ENCODE results near the gene SOX15. TPM values are rescaled to one million over a fixed set of nuclear protein-coding genes. Genes with fewer than 3 reads are reported as not detected.

Gene SOX15
- total RNA-seq, 4 donors from 2014 or later: 2.3 to 4.3 TPM; not detected in 2

DNA sequence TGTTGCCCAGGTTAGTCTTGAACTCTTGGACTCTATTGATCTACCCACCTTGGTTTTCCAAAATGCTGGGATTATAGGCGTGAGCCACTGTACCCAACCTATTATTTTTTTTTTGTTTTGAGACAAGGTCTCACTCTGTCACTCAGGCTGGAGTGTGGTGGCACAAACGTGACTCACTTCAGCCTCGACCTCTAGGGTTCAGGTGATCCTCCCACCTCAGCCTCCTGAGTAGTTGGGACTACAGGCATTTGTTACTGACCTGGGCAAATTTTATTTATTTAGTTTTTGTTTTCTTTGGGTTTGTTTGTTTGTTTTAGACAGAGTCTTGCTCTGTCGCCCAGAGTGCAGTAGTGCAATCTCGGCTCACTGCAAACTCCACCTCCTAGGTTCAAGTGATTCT lies 33.8 kb upstream of the SOX15 start:
- intact Hi-C loops (cut with DNase I; ENCODE audit: low total_unique reads): no loop called here
- DNase-seq: no peak
- peaks cover 12 to 16% (median 15%) of the 10 kb centered on the region in 4 donors for H3K4me1 ChIP-seq
- no peak for TF ChIP-seq POLR2AphosphoS5 (IDR thresholded peaks at IDR 0.05)
- no peak for TF ChIP-seq POLR2A (IDR thresholded peaks at IDR 0.05)
- TF ChIP-seq, protein P1, sequence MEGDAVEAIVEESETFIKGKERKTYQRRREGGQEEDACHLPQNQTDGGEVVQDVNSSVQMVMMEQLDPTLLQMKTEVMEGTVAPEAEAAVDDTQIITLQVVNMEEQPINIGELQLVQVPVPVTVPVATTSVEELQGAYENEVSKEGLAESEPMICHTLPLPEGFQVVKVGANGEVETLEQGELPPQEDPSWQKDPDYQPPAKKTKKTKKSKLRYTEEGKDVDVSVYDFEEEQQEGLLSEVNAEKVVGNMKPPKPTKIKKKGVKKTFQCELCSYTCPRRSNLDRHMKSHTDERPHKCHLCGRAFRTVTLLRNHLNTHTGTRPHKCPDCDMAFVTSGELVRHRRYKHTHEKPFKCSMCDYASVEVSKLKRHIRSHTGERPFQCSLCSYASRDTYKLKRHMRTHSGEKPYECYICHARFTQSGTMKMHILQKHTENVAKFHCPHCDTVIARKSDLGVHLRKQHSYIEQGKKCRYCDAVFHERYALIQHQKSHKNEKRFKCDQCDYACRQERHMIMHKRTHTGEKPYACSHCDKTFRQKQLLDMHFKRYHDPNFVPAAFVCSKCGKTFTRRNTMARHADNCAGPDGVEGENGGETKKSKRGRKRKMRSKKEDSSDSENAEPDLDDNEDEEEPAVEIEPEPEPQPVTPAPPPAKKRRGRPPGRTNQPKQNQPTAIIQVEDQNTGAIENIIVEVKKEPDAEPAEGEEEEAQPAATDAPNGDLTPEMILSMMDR (IDR thresholded peaks at IDR 0.05): no peak
- TF ChIP-seq EP300 (IDR thresholded peaks at IDR 0.05; ENCODE audit: low read depth): no peak
- no peak overlapping the region for H3K27ac ChIP-seq
- no peaks in the 10 kb centered on the region for H3K27me3 ChIP-seq
- H3K36me3 ChIP-seq: no peaks in the 10 kb centered on the region
- H3K4me3 ChIP-seq: no peak overlapping the region
- in situ Hi-C loops (cut with MboI; ENCODE audit: low pct_ligation_motif_present in 1 of 4, low pct_unique_long_range_greater_than_20kb in 1 of 4, low sequenced_read_pairs in 3 of 4): no loop called here
- 77 to 86% methylated on average over 3 to 5 of the region's 5 CpGs for WGBS, 2 donors (ENCODE audit: low coverage in 1 of 2)
- H3K9me3 ChIP-seq: no peaks in the 10 kb centered on the region

DNA sequence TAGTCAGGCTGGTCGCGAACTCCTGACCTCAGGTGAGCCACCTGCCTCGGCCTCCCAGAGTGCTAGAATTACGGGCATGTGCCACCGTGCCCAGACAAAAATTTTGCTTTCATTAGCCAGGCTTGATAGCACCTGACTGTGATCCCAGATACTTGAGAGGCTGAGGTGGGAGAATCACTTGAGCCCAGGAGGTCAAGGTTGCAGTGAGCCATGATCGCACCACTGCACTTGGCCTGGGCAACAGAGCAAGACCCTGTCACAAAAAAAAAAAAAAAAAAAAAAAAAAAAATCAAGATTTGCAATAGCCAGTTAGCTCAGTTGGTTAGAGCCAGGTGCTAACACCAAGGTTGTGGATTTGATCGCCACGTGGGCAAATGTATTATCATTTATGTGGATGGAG lies 30.9 kb upstream of the SOX15 start:
- WGBS, 2 donors (ENCODE audit: low coverage in 1 of 2): 92 to 95% methylated on average over 3 to 8 of the region's 8 CpGs
- Histone ChIP-seq H3K36me3 (no peaks in the 10 kb centered on the region), H3K4me1 (no peaks in the 10 kb centered on the region), H3K9me3 (no peaks in the 10 kb centered on the region), H3K27ac (no peak overlapping the region), H3K4me3 (no peak overlapping the region), H3K27me3 (no peaks in the 10 kb centered on the region)
- no peak for TF ChIP-seq POLR2AphosphoS5 (IDR thresholded peaks at IDR 0.05)
- no peak for TF ChIP-seq EP300 (IDR thresholded peaks at IDR 0.05; ENCODE audit: low read depth)
- no peak for TF ChIP-seq POLR2A (IDR thresholded peaks at IDR 0.05)
- TF ChIP-seq, protein P1 (IDR thresholded peaks at IDR 0.05): no peak
- DNase-seq: no peak
- intact Hi-C loops (cut with DNase I; ENCODE audit: low total_unique reads): no loop called here
- in situ Hi-C loops (cut with MboI; ENCODE audit: low pct_ligation_motif_present in 1 of 4, low pct_unique_long_range_greater_than_20kb in 1 of 4, low sequenced_read_pairs in 3 of 4): no loop called here

DNA sequence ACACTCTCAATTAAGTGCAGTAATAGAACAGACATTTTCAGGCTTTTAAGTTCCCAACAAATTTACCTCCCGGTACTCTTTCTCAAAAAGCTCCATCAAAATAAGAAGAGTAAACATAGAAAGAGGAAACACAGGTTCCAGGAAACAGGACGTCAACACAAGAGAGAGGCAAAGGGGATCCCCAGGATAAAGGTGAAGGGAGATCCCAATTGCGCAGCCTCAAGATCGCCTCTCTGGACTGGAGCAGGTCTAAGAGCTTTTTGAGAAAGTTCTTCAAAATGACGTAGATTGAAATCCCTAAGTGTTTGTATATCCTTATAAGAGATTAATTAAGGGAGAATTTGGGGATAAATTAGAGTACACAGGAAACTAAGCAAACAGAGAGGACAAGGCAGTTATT lies 28.7 kb upstream of the SOX15 start:
- in situ Hi-C loops (cut with MboI; ENCODE audit: low pct_ligation_motif_present in 1 of 4, low pct_unique_long_range_greater_than_20kb in 1 of 4, low sequenced_read_pairs in 3 of 4): no loop called here
- Histone ChIP-seq H3K27ac (no peak overlapping the region), H3K9me3 (no peaks in the 10 kb centered on the region), H3K27me3 (no peaks in the 10 kb centered on the region), H3K4me3 (no peak overlapping the region), H3K36me3 (no peaks in the 10 kb centered on the region), H3K4me1 (peaks cover 0 to 11% (median 4%) of the 10 kb centered on the region in 4 donors)
- intact Hi-C loops (cut with DNase I; ENCODE audit: low total_unique reads): no loop called here
- WGBS, 2 donors (ENCODE audit: low coverage in 1 of 2): 65 to 75% methylated on average over 4 to 5 of the region's 5 CpGs
- no peak for DNase-seq
- TF ChIP-seq POLR2AphosphoS5 (IDR thresholded peaks at IDR 0.05) (no peak), POLR2A (IDR thresholded peaks at IDR 0.05) (no peak), EP300 (IDR thresholded peaks at IDR 0.05; ENCODE audit: low read depth) (no peak)
- TF ChIP-seq, protein P1 (IDR thresholded peaks at IDR 0.05): no peak

DNA sequence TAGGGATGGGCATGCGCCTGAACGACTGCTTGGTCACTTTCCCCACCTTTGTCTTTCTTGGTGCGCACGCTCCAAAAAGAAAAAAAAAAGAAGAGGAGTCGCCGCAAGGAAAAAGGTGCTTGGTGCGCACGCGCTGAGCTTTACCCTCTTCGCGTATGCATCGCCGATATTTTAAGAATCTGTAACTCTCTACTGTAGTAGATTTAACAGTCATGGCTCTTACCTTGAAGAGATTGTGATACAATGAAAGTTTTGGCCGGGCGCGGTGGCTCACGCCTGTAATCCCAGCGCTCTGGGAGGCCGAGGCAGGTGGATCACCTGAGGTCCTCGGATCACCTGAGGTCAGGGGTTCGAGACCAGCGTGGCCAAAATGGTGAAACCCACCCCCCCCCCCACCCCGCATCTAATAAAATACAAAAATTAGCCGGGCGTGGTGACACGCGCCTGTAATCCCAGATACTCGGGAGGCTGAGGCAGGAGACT lies 25.4 kb upstream of the SOX15 start:
- H3K4me1 ChIP-seq: peaks cover 16 to 34% (median 25%) of the 10 kb centered on the region in 4 donors
- H3K27ac ChIP-seq: peak overlapping the region; percentile 90 to 98 (median 94)
- WGBS, 2 donors (ENCODE audit: low coverage in 1 of 2): 2 to 6% methylated on average over 11 to 28 of the region's 28 CpGs
- intact Hi-C loops (cut with DNase I; ENCODE audit: low total_unique reads): no loop called here
- in situ Hi-C loops (cut with MboI; ENCODE audit: low pct_ligation_motif_present in 1 of 4, low pct_unique_long_range_greater_than_20kb in 1 of 4, low sequenced_read_pairs in 3 of 4): no loop called here
- TF ChIP-seq, protein P1 (IDR thresholded peaks at IDR 0.05): no peak
- no peak for TF ChIP-seq POLR2A (IDR thresholded peaks at IDR 0.05)
- TF ChIP-seq EP300 (IDR thresholded peaks at IDR 0.05; ENCODE audit: low read depth): no peak
- peak in 1 of 3 donors; percentile 14 for TF ChIP-seq POLR2AphosphoS5 (IDR thresholded peaks at IDR 0.05)
- DNase-seq: no peak
- H3K4me3 ChIP-seq: peak overlapping the region in 3 of 4 donors; percentile 32 to 92 (median 60)
- no peaks in the 10 kb centered on the region for H3K9me3 ChIP-seq
- H3K36me3 ChIP-seq: no peaks in the 10 kb centered on the region
- no peaks in the 10 kb centered on the region for H3K27me3 ChIP-seq
